IPS-15b (cell line): ENCODE data around the gene ADAM17.
"Not testable (repeated sequence)": the region's sequence is repeated elsewhere in the genome, so short reads cannot be mapped to it uniquely, and the experiment has no call there.

ENCODE experiments used
- H3K27me3 ChIP-seq: one replicate; pipeline ENCODE4 v1.6.1; 2013; ENCODE audit warnings: low read length; ENCODE audit not compliant: control insufficient read depth, insufficient read depth
- H3K36me3 ChIP-seq: one replicate; pipeline ENCODE4 v1.6.1; 2013; ENCODE audit warnings: low read length; ENCODE audit not compliant: control insufficient read depth, insufficient read depth
- H3K4me1 ChIP-seq: one replicate; pipeline ENCODE4 v1.6.1; 2013; ENCODE audit warnings: mild to moderate bottlenecking, low read length; ENCODE audit not compliant: control insufficient read depth, insufficient read depth
- H3K4me3 ChIP-seq: one replicate; pipeline ENCODE4 v1.5.1; 2013; ENCODE audit warnings: low read depth, low read length
- H3K9ac ChIP-seq: one replicate; pipeline ENCODE4 v1.6.1; 2013; ENCODE audit warnings: low read depth, mild to moderate bottlenecking, low read length
- H3K9me3 ChIP-seq: one replicate; pipeline ENCODE4 v1.6.1; 2013; ENCODE audit warnings: mild to moderate bottlenecking, low read length; ENCODE audit not compliant: control insufficient read depth, insufficient read depth

ADAM17 gene

DNA sequence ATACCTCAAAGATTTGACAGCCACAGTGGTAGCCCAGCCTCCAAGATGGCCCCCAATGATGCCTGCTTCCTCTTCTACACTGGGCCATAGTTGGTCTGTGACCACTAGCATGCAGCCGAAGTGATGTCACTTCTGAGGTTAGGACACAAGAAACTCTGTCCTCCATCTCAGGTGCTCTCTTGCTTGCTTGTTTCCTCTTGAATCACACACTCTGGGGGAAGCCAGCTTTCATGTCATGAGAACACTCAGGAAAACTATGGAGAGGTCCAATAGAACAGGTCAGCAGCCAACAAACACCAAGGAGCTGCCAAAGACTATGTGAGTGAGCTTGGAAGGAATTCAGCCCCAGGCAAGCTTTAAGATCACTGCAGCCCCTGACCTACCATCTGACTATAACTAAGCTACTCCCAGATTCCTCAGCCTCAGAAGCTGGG lies 3.3 kb upstream of the ADAM17 start:
- Histone ChIP-seq H3K9me3 (no peaks in the 10 kb centered on the region), H3K9ac (no peak overlapping the region), H3K27me3 (no peaks in the 10 kb centered on the region), H3K36me3 (no peaks in the 10 kb centered on the region), H3K4me1 (peaks cover 3% of the 10 kb centered on the region), H3K4me3 (no peak overlapping the region)

DNA sequence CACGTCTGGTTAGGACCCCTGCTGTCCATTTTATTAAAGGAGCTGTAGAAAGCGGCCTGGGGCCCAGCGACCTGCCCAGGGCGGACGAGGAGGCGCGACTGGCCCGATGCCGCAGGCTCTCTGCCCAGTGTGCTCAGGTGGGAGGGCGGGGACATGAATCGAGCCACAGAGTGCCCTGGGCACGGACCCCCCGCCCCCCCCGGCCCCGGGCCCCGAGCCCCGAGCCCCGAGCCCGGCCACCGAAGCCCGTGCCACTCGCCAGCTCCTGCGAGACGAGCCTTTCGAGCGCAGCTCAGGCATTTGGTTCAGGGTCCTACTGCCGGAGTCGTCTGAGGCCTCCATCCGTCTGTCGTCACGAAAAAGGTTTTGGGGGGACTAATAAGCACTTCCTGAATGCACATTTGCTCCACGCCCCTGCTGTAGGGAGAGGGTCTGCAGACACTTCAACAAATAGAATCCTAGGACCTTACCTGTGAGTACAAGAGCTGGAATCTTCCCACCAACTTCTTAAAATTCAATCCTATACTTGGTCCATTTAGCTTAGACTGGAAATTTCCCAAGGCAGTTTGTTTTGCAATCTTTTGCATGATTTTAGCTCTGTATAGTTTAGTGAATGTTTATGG lies 602 bp upstream of the ADAM17 start:
- H3K36me3 ChIP-seq = no peaks in the 10 kb centered on the region
- H3K9ac ChIP-seq = peak overlapping the region; percentile 95
- H3K4me1 ChIP-seq = peaks cover 7% of the 10 kb centered on the region
- H3K4me3 ChIP-seq = peak overlapping the region; percentile 68
- H3K27me3 ChIP-seq = no peaks in the 10 kb centered on the region
- H3K9me3 ChIP-seq = no peaks in the 10 kb centered on the region

DNA sequence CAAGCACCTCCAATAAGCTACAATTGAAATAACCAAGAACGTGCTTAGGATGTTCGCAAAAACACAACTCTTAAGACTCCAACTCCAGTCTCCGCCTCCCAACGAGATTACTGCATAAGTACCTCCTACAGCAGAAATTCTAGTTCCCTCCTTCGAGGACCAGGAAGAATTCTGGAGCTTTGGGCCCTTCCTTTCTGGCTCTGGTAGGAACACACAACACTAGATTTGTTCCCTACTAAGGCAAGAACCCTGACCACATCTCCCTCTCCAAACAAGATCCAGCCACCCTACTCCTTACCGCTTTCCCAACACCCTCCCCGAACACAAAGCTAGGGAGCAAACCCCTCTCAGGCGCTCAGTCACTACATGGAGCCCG lies 721 bp downstream of the ADAM17 start:
- Histone ChIP-seq H3K27me3 (no peaks in the 10 kb centered on the region), H3K4me1 (peaks cover 7% of the 10 kb centered on the region), H3K9ac (peak overlapping the region; percentile 85), H3K9me3 (no peaks in the 10 kb centered on the region), H3K4me3 (peak overlapping the region; percentile 89), H3K36me3 (no peaks in the 10 kb centered on the region)

DNA sequence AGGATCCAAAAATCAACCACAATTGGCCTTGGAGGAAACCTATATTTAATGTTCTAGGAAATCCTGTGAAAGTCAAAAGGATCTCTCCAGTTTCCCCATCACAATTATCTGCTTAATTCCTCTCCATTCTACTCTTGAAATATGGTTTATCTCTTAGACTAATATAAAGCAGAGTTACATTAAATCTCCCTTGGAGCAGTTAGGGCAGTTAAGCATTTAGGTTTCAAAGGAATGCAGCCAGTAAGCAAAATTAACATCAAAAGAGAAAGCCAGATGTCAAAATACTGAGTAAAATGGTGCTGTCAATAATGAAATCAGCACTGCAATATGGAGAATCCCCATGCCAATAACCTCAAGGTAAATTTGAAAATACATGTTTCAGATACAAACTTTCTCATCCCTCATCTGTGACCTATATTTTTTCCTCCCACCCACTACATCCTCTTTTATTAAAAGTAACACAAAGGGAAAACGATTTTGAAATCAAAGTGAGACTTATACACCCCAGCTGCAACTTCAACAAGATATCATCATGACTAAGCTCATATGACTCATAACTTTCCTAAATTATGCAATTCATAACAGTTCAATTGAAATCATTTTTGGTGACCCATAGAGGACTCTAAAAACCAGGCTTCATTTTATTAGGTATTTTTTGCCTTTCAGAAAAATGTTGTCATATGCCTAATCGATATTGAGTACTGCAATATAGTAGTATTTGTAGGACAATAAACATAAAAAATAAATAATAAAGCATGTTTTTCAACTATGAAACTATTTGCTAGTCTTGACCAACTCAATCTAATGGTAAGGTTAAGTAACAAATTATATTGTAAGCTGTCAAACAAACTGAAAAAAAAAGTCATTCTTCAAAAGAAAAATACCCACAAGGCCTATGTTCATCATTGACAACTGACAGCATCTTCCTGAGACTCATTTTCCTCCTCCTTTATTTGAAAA lies 3.1 kb downstream of the ADAM17 start:
- H3K27me3 ChIP-seq = no peaks in the 10 kb centered on the region
- H3K9ac ChIP-seq = no peak overlapping the region
- peaks cover 9% of the 10 kb centered on the region for H3K4me1 ChIP-seq
- no peaks in the 10 kb centered on the region for H3K9me3 ChIP-seq
- no peaks in the 10 kb centered on the region for H3K36me3 ChIP-seq
- no peak overlapping the region for H3K4me3 ChIP-seq

DNA sequence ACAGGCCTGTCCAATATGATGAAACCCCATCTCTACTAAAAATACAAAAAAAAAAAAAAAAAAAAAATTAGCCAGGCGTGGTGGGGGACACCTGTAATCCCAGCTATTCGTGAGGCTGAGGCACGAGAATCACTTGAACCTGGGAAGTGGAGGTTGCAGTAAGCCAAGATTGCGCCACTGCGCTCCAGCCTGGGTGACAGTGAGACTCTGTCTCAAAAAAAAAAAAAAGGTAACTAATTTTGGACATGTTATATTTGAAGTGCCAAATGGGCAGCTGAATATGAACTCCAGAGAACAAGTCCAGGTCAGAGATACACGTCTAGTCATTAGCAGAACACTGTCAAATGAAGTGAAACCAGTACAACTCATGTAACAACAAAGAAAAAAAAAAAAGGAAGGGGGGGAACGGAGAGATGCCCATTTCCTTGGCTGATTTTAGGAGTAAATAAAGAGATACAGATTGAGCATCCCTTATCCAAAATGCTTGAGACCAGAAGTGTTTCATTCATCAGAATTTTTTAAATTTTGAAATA lies 4.7 kb downstream of the ADAM17 start:
- not testable (repeated sequence) for H3K4me1 ChIP-seq, H3K36me3 ChIP-seq, H3K4me3 ChIP-seq, H3K27me3 ChIP-seq, H3K9me3 ChIP-seq, H3K9ac ChIP-seq

DNA sequence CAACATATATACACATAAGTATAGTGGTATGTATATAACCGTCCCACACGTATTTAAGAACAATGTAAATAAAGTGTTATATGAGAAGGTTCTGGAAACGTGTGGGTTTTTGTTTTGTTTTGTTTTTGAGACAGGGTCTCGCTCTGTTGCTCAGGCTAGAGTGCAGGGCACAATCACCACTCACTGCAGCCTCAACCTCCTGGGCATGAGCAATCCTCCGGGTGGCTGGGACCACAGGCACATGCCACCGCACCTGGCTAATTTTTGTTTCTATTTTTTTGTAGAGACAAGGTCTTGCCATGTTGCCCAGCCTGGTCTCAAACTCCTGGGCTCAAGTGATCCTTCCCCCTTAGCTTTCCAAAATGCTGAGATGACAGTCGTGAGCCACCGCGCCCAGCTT lies 6.2 kb downstream of the ADAM17 start:
- no peak overlapping the region for H3K4me3 ChIP-seq
- no peaks in the 10 kb centered on the region for H3K27me3 ChIP-seq
- no peak overlapping the region for H3K9ac ChIP-seq
- H3K36me3 ChIP-seq = no peaks in the 10 kb centered on the region
- H3K9me3 ChIP-seq = no peaks in the 10 kb centered on the region
- peaks cover 9% of the 10 kb centered on the region for H3K4me1 ChIP-seq

DNA sequence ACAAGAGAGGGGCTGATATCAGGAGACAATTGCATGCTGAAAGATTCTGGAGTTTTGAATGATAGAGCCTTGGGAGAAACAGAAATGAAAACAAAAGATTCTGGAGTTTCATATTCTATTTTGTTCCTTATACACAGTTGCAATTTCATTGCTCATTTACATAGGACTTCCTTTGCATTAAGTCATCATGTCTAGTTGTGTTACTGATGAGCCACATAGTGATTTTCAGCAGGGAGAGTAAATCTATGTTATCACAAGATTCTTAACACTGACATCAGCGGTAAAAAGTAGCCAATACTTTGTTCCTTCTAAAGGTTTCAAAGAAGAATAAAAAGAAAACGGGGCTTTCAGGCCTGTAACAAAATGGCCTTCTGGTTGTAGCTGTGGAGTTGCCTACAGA lies 7.1 kb downstream of the ADAM17 start:
- Histone ChIP-seq H3K9ac (no peak overlapping the region), H3K4me3 (no peak overlapping the region), H3K27me3 (no peaks in the 10 kb centered on the region), H3K4me1 (peaks cover 9% of the 10 kb centered on the region), H3K9me3 (no peaks in the 10 kb centered on the region), H3K36me3 (no peaks in the 10 kb centered on the region)

DNA sequence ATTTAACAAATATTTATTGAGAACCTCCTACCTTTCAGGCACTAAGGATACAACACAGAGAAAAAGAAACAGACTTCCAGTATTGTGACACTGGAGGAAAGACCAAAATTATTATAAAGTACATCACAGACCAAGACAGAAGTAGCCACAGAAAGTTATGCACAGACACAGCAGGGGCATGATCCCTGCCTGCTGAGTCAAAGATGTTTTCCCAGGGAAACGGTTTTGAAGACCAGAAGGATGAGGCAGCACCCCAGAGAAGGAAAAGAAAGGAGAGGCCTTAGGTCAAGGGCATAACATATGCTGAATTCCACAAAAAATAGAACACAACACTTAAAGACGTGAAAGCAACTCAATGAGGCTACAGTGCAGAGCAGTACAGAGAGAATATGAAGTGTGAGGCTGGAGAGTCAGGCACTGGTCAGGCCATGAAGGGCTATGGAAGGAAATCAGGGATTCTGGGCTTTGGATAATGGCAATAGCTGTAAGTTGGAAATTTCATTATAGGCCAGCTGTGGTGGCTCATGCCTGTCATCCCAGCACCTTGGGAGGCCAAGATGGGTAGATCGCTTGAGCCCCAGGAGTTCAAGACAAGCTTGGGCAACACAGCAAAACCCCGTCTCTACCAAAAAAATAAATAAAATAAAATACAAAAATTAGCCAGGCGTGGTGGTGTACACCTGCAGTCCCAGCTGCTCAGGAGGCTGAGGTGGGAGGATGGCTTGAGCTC lies 8.2 kb downstream of the ADAM17 start:
- no peak overlapping the region for H3K4me3 ChIP-seq
- H3K9ac ChIP-seq = no peak overlapping the region
- H3K9me3 ChIP-seq = no peaks in the 10 kb centered on the region

DNA sequence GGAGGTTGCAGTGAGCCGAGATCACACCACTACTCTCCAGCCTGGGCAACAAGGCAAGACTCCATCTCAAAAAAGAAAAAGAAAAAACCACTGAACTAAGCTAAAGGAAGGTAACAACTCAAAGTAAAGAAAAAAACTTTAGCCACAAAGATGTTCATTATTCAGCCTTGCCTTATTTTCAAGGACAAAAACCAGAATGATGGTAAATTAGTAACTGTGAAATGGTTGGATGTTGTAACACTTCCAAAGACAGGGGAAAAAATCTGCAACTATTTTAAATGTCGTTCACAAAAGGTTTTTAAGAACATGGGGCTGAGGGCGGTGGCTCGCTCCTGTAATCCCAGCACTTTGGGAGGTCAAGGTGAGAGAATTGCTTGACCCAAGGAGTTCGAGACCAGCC lies 10.1 kb downstream of the ADAM17 start:
- H3K9ac ChIP-seq = no peak overlapping the region
- no peaks in the 10 kb centered on the region for H3K36me3 ChIP-seq
- H3K4me3 ChIP-seq = no peak overlapping the region
- no peaks in the 10 kb centered on the region for H3K27me3 ChIP-seq
- no peaks in the 10 kb centered on the region for H3K9me3 ChIP-seq
- H3K4me1 ChIP-seq = peaks cover 5% of the 10 kb centered on the region

More for the DNA sequence above, 8.2 kb downstream of the ADAM17 start:
- no peaks in the 10 kb centered on the region for H3K27me3 ChIP-seq
- H3K36me3 ChIP-seq = no peaks in the 10 kb centered on the region
- peaks cover 8% of the 10 kb centered on the region for H3K4me1 ChIP-seq

DNA sequence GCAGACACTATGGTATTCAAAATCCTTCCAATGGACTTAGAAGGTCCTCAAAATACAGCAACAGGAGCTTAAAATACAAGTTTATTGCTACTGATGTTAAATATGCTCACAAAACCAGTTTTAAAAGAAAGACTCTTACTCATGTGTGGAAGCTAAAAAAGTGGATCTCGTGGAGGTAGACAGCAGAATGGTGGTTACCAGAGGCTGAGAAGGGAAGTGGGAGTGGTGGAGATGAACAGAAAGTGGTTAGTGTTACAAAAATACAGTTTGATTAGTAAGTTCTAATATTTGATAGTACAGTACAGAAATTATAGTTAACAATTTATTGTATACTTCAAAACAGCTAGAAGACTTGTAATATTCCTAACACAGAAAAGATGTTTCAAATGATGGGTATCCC lies 12.1 kb downstream of the ADAM17 start:
- Histone ChIP-seq H3K27me3 (no peaks in the 10 kb centered on the region), H3K36me3 (no peaks in the 10 kb centered on the region), H3K4me1 (peaks cover 5% of the 10 kb centered on the region), H3K9me3 (no peaks in the 10 kb centered on the region), H3K9ac (no peak overlapping the region), H3K4me3 (no peak overlapping the region)

DNA sequence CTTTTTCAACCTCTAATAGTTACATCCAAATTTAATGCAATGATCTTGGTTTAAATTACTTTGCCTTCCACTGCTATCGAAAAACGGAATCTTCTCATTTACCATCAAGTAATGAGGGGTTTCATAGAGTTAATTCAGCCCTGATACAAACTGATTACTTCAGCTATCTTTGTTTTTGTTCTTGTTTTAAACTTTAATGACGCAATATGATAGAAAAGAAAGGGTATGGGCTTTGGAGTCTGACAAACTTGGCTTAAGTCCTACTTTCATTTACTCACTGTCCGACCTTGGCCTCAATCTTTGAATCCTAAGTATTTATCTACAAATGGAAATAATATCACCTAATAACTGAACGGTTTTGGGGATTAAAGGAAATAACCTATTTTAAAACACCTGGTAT lies 16.1 kb downstream of the ADAM17 start:
- Histone ChIP-seq H3K4me3 (no peak overlapping the region), H3K4me1 (no peaks in the 10 kb centered on the region), H3K36me3 (no peaks in the 10 kb centered on the region), H3K9ac (no peak overlapping the region), H3K27me3 (no peaks in the 10 kb centered on the region), H3K9me3 (no peaks in the 10 kb centered on the region)
